GM12878 (cell line): ENCODE measurements around the gene FBXL14. TPM values are rescaled to one million over a fixed set of nuclear protein-coding genes. Genes with fewer than 3 reads are reported as not detected.

ENCODE experiments used
- ATAC-seq: fragments of 200-7000 bp; cut with Tn5 transposase; 3 replicates; pipeline ENCODE4 v1.9.1; 2020; ENCODE audit warnings: mild to moderate bottlenecking, moderate library complexity
- BruUV-seq: library from RNA; stranded (reverse); fragments of 400-500 nt; replicated peaks from 2 replicates; lab custom pipeline; 2021; lab: Mats Ljungman, UMichigan
- CTCF ChIA-PET: fragments of 300-600 bp; sonication (Branson Sonifier 250); formaldehyde crosslinking; extraction: SDS; loops from one replicate; lab custom pipeline; 2021; ENCODE audit warnings: inconsistent platforms; lab: Yijun Ruan, JAX
- POLR2A ChIA-PET: fragments of 350-600 bp; formaldehyde crosslinking; extraction: SDS; loops from one replicate; lab custom pipeline; 2021; ENCODE audit warnings: inconsistent platforms; lab: Charles Lee
- RAD21 ChIA-PET: fragments of 300-600 bp; sonication (Branson Sonifier 250); formaldehyde crosslinking; loops from one replicate; lab custom pipeline; 2023; ENCODE audit warnings: antibody characterized with exemption; ENCODE audit not compliant: unreplicated experiment; lab: Charles Lee
- SMC1A ChIA-PET: fragments of 300-600 bp; sonication (Branson Sonifier 250); formaldehyde crosslinking; loops from one replicate; lab custom pipeline; 2023; ENCODE audit not compliant: unreplicated experiment, uncharacterized antibody; lab: Charles Lee
- DNase-seq: peaks from one replicate; pipeline ENCODE4 v3.0.0-alpha.2; 2011; ENCODE audit warnings: low read depth, low spot score
- FAIRE-seq: peaks from 3 replicates; lab custom pipeline; 2011; peaks lifted over from hg19 to GRCh38; lab: Jason Lieb, UNC
- H2AFZ ChIP-seq: 2 replicates; pipeline ENCODE4 v1.6.0; 2011; ENCODE audit warnings: low read depth, low read length, control low read depth; ENCODE audit not compliant: control insufficient read depth
- H3K27ac ChIP-seq: 2 replicates; pipeline ENCODE4 v1.5.1; 2011; ENCODE audit warnings: control low read depth; ENCODE audit not compliant: control insufficient read depth, insufficient read depth
- H3K27me3 ChIP-seq, 2 experiments: replicated peaks in 1 of 2; 2 replicates each; pipeline versions ENCODE4 v1.6.0 to v1.6.1; 2011; ENCODE audit warnings: low read length in 1 of 2; ENCODE audit not compliant: control insufficient read depth in 2 of 2, insufficient read depth in 2 of 2
- H3K36me3 ChIP-seq, 2 experiments: 2 replicates each; pipeline ENCODE4 v1.5.1; 2011; ENCODE audit warnings: low read length in 1 of 2; ENCODE audit not compliant: control insufficient read depth in 2 of 2, insufficient read depth in 2 of 2
- H3K4me1 ChIP-seq: 2 replicates; pipeline ENCODE4 v1.6.1; 2011; ENCODE audit warnings: mild to moderate bottlenecking, low read length, moderate library complexity, mixed read lengths; ENCODE audit not compliant: control insufficient read depth, insufficient read depth
- H3K4me2 ChIP-seq: 2 replicates; pipeline ENCODE4 v1.6.0; 2011; ENCODE audit warnings: control low read depth; ENCODE audit not compliant: control insufficient read depth, insufficient read depth
- H3K4me3 ChIP-seq: fragments of 200-600 bp; sonication (generic); 2 replicates; pipeline ENCODE4 v1.5.1; 2016
- H3K79me2 ChIP-seq: 2 replicates; pipeline ENCODE4 v1.6.0; 2011; ENCODE audit warnings: low read length; ENCODE audit not compliant: control insufficient read depth, insufficient read depth
- H3K9ac ChIP-seq: 2 replicates; pipeline ENCODE4 v1.8.0; 2011; ENCODE audit warnings: low read length, control low read depth, mixed read lengths; ENCODE audit not compliant: control insufficient read depth, insufficient read depth
- H3K9me3 ChIP-seq: replicated peaks from 3 replicates; pipeline ENCODE4 v1.5.1; 2011; ENCODE audit warnings: mild to moderate bottlenecking, low read length; ENCODE audit not compliant: control insufficient read depth, insufficient read depth
- H4K20me1 ChIP-seq: 2 replicates; pipeline ENCODE4 v1.6.0; 2011; ENCODE audit not compliant: control insufficient read depth, insufficient read depth
- FOXM1 ChIP-seq: IDR thresholded peaks from 2 replicates; pipeline ENCODE4 v1.6.1; 2012; ENCODE audit warnings: low read depth, mild to moderate bottlenecking, inconsistent platforms, low read length, moderate library complexity
- HDGF ChIP-seq: fragments of 450-650 bp; IDR thresholded peaks from 2 replicates; pipeline ENCODE4 v1.6.1; 2016; ENCODE audit warnings: antibody characterized with exemption
- IKZF2 ChIP-seq, 2 experiments: fragments of 450-650 bp; IDR thresholded peaks; 2 replicates each; pipeline ENCODE4 v1.6.1; 2017; ENCODE audit warnings: mild to moderate bottlenecking in 2 of 2, moderate library complexity in 2 of 2
- MLLT1 ChIP-seq: fragments of 450-650 bp; IDR thresholded peaks from 2 replicates; pipeline ENCODE4 v1.6.1; 2016; ENCODE audit warnings: mild to moderate bottlenecking
- NBN ChIP-seq: fragments of 450-650 bp; IDR thresholded peaks from 2 replicates; pipeline ENCODE4 v1.6.1; 2016
- SREBF2 ChIP-seq: IDR thresholded peaks from 2 replicates; pipeline ENCODE4 v1.6.1; 2012; ENCODE audit warnings: mild to moderate bottlenecking, low read length
- WGBS: methylation state at CpG from one replicate; pipeline ENCODE4 v1.1.6; 2016; ENCODE audit warnings: low lambda C conversion rate; ENCODE audit not compliant: insufficient replicate concordance, insufficient coverage; ENCODE audit errors: missing lambda C conversion rate; 5-methylcytosine and 5-hydroxymethylcytosine counted together
- in situ Hi-C: fragments of 300-500 bp; cut with MboI; formaldehyde crosslinking; loops from 9 replicates; pipeline ENCODE4 v1.14.3; 2018; ENCODE audit warnings: mixed read lengths
- intact Hi-C: fragments of 100-400 bp; cut with micrococcal nuclease; formaldehyde crosslinking; loops from one replicate; pipeline ENCODE4 v1.14.2; 2022; ENCODE audit not compliant: unreplicated experiment
- polyA plus RNA-seq, 11 experiments: library from polyadenylated mRNA; depleted of rRNA in 4 of 11; unstranded in 6 of 11; stranded (reverse) in 5 of 11; fragments of >200 nt; fragmentation: Nextera tagmentation in 4 of 11; fragmentation: Illumina TruSeq in 1 of 11; extraction: Ambion mirVana in 4 of 11; extraction: Trizol in 1 of 11; gene quantifications; 1 replicate in 1 of 11; 2 replicates in 10 of 11; pipeline versions ENCODE4 v1.2.1 to v1.2.3, GENCODE V29; 2011 to 2016; ENCODE audit warnings: inconsistent platforms in 2 of 11, missing spikeins in 2 of 11, low read depth in 1 of 11
- total RNA-seq, 4 experiments: library from RNA; depleted of rRNA in 3 of 4; stranded (reverse); fragments of >200 nt in 3 of 4; fragmentation: Illumina TruSeq in 1 of 4; extraction: Trizol in 1 of 4; gene quantifications; 2 replicates each; pipeline versions ENCODE4 v1.2.1 to v1.2.3, GENCODE V29; 2013 to 2021
- TF ChIP-seq, protein P1 (sequence below): fragments of 150-350 bp; IDR thresholded peaks from 2 replicates; pipeline ENCODE4 v1.6.1; 2014; ENCODE audit warnings: mild to moderate bottlenecking, low read depth, low read length
- TF ChIP-seq, protein P2 (sequence below): IDR thresholded peaks from 2 replicates; pipeline ENCODE4 v1.6.1; 2011; ENCODE audit warnings: low read depth, low read length, improper control_type of control experiment, borderline replicate concordance

The FBXL14 gene
- total and polyA plus RNA-seq, 10 of the 15 experiments (the other 5 are each of a cell fraction or from before 2014, with no cell fraction given), result 0.44 to 19.0 (median 2.9) TPM

GRCh38 chr12:1595690-1596347, 1.4 kb upstream of the FBXL14 start:
- H2AFZ ChIP-seq, result peak overlapping the region; percentile 73
- POLR2A ChIA-PET, result no interaction called here
- H3K4me3 ChIP-seq, result peak overlapping the region; percentile 79; the same call in 1 of the 2 replicates
- no peaks in the 10 kb centered on the region for H3K27me3 ChIP-seq
- in situ Hi-C loops (no loop called here), intact Hi-C loops (no loop called here)
- H3K4me2 ChIP-seq, result peak overlapping the region; percentile 84
- DNase-seq (no peak), ATAC-seq (no peak)
- WGBS, result over 99% methylated on average over 9 of the region's 9 CpGs
- peaks cover 31% of the 10 kb centered on the region for H3K79me2 ChIP-seq
- H3K9ac ChIP-seq, result no peak overlapping the region
- H4K20me1 ChIP-seq, result no peaks in the 10 kb centered on the region
- no peak for TF ChIP-seq SREBF2
- no peak for TF ChIP-seq FOXM1
- TF ChIP-seq, all 136 proteins: peak for 0
- FAIRE-seq, result no peak
- SMC1A ChIA-PET, result interaction anchor here (0.8 to 1.1 kb wide), 2 partner anchors 7 to 79 kb away, joined by 3 read pairs; no protein-coding TSS in a partner anchor
- peaks cover 6% of the 10 kb centered on the region for H3K4me1 ChIP-seq
- CTCF ChIA-PET, result interaction anchor here (1.3 kb wide), 1 partner anchor 478 kb away, joined by 3 read pairs; no protein-coding TSS in a partner anchor
- H3K36me3 ChIP-seq, result no peaks in the 10 kb centered on the region
- no peaks in the 10 kb centered on the region for H3K9me3 ChIP-seq
- BruUV-seq, result no TSS peak
- RAD21 ChIA-PET, result no interaction called here
- H3K27ac ChIP-seq, result no peak overlapping the region

GRCh38 chr12:1595026-1595561, 713 bp upstream of the FBXL14 start:
- FAIRE-seq (no peak), DNase-seq (no peak), ATAC-seq (no peak)
- no peaks in the 10 kb centered on the region for H3K36me3 ChIP-seq
- H3K9ac ChIP-seq, result peak overlapping the region; percentile 16
- H3K4me1 ChIP-seq, result peaks cover 11% of the 10 kb centered on the region
- 26% methylated on average over 19 of the region's 19 CpGs for WGBS
- H3K4me3 ChIP-seq, result peak overlapping the region; percentile 79
- no peaks in the 10 kb centered on the region for H4K20me1 ChIP-seq
- in situ Hi-C loops, result no loop called here
- H3K79me2 ChIP-seq, result peaks cover 38% of the 10 kb centered on the region
- intact Hi-C loops, result no loop called here
- no TSS peak for BruUV-seq
- RAD21 ChIA-PET, result no interaction called here
- H3K27ac ChIP-seq, result peak overlapping the region; percentile 34; the same call in 1 of the 2 replicates
- H3K9me3 ChIP-seq, result no peaks in the 10 kb centered on the region
- H3K27me3 ChIP-seq, result no peaks in the 10 kb centered on the region
- peak overlapping the region; percentile 73 for H2AFZ ChIP-seq
- POLR2A ChIA-PET, result no interaction called here
- SMC1A ChIA-PET, result interaction anchor here (0.8 to 1.1 kb wide), 2 partner anchors 8 to 78 kb away, joined by 3 read pairs; no protein-coding TSS in a partner anchor
- H3K4me2 ChIP-seq, result peak overlapping the region; percentile 84
- CTCF ChIA-PET, result interaction anchor here (1.3 to 4.1 kb wide), 2 partner anchors 11 to 477 kb away, joined by 3 to 31 read pairs; no protein-coding TSS in a partner anchor
- TF ChIP-seq, protein P1, sequence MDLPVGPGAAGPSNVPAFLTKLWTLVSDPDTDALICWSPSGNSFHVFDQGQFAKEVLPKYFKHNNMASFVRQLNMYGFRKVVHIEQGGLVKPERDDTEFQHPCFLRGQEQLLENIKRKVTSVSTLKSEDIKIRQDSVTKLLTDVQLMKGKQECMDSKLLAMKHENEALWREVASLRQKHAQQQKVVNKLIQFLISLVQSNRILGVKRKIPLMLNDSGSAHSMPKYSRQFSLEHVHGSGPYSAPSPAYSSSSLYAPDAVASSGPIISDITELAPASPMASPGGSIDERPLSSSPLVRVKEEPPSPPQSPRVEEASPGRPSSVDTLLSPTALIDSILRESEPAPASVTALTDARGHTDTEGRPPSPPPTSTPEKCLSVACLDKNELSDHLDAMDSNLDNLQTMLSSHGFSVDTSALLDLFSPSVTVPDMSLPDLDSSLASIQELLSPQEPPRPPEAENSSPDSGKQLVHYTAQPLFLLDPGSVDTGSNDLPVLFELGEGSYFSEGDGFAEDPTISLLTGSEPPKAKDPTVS, result peak; percentile 99
- TF ChIP-seq HDGF, result 0 out of 2 replicates have a peak, but pooled peaks have one; percentile 55
- TF ChIP-seq IKZF2 (IDR thresholded peaks at IDR 0.05), result 0 out of 4 replicates have a peak, but pooled peaks of 1 of the 2 experiments have one; percentile 12
- TF ChIP-seq NBN, result peak; percentile 71
- 0 out of 2 replicates have a peak, but pooled peaks have one; percentile 40 for TF ChIP-seq MLLT1
- TF ChIP-seq, protein P2, sequence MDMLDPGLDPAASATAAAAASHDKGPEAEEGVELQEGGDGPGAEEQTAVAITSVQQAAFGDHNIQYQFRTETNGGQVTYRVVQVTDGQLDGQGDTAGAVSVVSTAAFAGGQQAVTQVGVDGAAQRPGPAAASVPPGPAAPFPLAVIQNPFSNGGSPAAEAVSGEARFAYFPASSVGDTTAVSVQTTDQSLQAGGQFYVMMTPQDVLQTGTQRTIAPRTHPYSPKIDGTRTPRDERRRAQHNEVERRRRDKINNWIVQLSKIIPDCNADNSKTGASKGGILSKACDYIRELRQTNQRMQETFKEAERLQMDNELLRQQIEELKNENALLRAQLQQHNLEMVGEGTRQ, result no peak
